Keratinocyte (primary cell): Measurements from ENCODE around the gene PGPEP1.

Experiments
- CTCF ChIP-seq, 3 experiments: IDR thresholded peaks in 1 of 3; conservative IDR thresholded peaks in 1 of 3; optimal IDR thresholded peaks in 1 of 3; 2 replicates in 2 of 3; 3 replicates in 1 of 3; pipeline versions ENCODE3 to v1.5.1; 2011; ENCODE audit warnings: low read length in 3 of 3, mild to moderate bottlenecking in 3 of 3, moderate library complexity in 2 of 3, control low read depth in 1 of 3, inconsistent platforms in 1 of 3; ENCODE audit not compliant: insufficient read depth in 2 of 3; ENCODE audit errors: extremely low read depth in 1 of 3
- EZH2 ChIP-seq: IDR thresholded peaks from one replicate; pipeline ENCODE4 v1.6.1; 2012; ENCODE audit warnings: inconsistent platforms, mild to moderate bottlenecking, low read length, moderate library complexity

DNA sequence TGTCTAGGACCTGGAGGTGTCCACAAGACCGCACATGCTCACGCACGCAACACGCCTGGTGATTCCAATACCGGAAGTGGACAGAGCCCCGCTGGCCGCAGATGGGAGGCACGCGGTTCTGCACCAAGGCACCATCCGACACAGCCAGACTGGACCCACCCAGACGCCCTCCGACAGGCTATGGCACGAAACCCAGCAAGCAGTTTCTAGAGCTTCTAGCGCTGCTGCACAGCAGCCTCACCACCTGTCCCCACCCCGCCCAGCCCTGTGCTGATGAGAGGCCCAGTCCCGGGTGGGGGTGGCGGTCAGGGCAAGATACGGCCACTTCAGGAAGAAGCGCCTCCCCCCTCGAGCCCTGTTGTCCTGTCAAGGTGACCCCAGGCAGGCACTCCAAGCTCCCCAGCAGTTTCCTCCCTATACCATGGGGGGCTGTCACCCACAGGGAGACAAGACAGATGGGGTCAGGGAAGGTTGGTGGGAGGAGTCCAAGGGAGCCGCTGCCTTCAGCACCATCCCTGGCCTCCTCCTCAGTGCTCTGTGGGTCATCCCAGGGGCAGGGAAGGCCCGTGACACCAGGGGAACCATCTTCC, 28.8 kb upstream of the PGPEP1 start:
- TF ChIP-seq CTCF (optimal IDR thresholded peaks at IDR 0.05 in 1 of 3, IDR thresholded peaks at IDR 0.05 in 1 of 3, conservative IDR thresholded peaks at IDR 0.05 in 1 of 3; ENCODE audit: extremely low read depth in 1 of 3, insufficient read depth in 2 of 3, low read length in 3 of 3) (no peak), EZH2 (no peak)
